OCI-LY3 (cell line): ENCODE measurements around the gene MROH7.

Experiments used
- H2AFZ ChIP-seq: fragments of 200-600, 300-600 bp; shearing (Covaris generic); 2 replicates; pipeline ENCODE4 v1.6.0; 2014; ENCODE audit warnings: antibody characterized with exemption, low read depth, low read length
- H3K27ac ChIP-seq: fragments of 200-600, 300-600 bp; sonication (generic); 2 replicates; pipeline ENCODE4 v1.5.1; 2014; ENCODE audit warnings: mild to moderate bottlenecking, low read length, moderate library complexity, mixed read lengths
- H3K27me3 ChIP-seq: fragments of 200-600, 300-600 bp; sonication (generic); 2 replicates; pipeline ENCODE4 v1.6.1; 2014; ENCODE audit warnings: low read depth, low read length, mixed read lengths
- H3K36me3 ChIP-seq: fragments of 200-600, 300-600 bp; sonication (generic); replicated peaks from 2 replicates; pipeline ENCODE3; 2014; ENCODE audit warnings: low read depth, low read length, mixed read lengths
- H3K4me1 ChIP-seq: fragments of 300-600, 200-600 bp; sonication (generic); 2 replicates; pipeline ENCODE4 v1.6.1; 2014; ENCODE audit warnings: low read length, mixed read lengths
- H3K4me2 ChIP-seq: fragments of 200-600, 300-600 bp; sonication (generic); 2 replicates; pipeline ENCODE4 v1.6.1; 2014; ENCODE audit warnings: low read length, mixed read lengths
- H3K4me3 ChIP-seq: fragments of 300-600, 200-600 bp; sonication (generic); 2 replicates; pipeline ENCODE4 v1.5.1; 2014; ENCODE audit warnings: antibody characterized with exemption, mild to moderate bottlenecking, low read length, moderate library complexity
- H3K79me2 ChIP-seq: fragments of 300-600, 200-600 bp; shearing (Covaris generic); 2 replicates; pipeline ENCODE4 v1.6.1; 2014; ENCODE audit warnings: mild to moderate bottlenecking, low read length, mixed read lengths
- H3K9ac ChIP-seq: fragments of 300-600, 200-600 bp; shearing (Covaris generic); 2 replicates; pipeline ENCODE4 v1.6.0; 2014; ENCODE audit warnings: mild to moderate bottlenecking, low read length, moderate library complexity
- H3K9me3 ChIP-seq: fragments of 200-600, 300-600 bp; shearing (Covaris generic); 2 replicates; pipeline ENCODE4 v1.6.1; 2014; ENCODE audit warnings: low read length, mixed read lengths; ENCODE audit not compliant: insufficient read depth
- H4K20me1 ChIP-seq: fragments of 200-600, 300-600 bp; sonication (generic); 2 replicates; pipeline ENCODE4 v1.6.1; 2016; ENCODE audit warnings: low read length, mixed read lengths; ENCODE audit not compliant: insufficient read depth
- EZH2phosphoT487 ChIP-seq: fragments of 200-600 bp; shearing (Covaris generic); IDR thresholded peaks from 2 replicates; pipeline ENCODE4 v1.6.1; 2018; ENCODE audit warnings: antibody characterized with exemption, mixed run types, low read depth
- TF ChIP-seq, protein P1 (sequence below): fragments of 200-600, 300-600 bp; sonication (generic); IDR thresholded peaks from 2 replicates; pipeline ENCODE4 v1.5.1; 2014; ENCODE audit warnings: antibody characterized with exemption, low read length, low read depth

The MROH7 gene

DNA sequence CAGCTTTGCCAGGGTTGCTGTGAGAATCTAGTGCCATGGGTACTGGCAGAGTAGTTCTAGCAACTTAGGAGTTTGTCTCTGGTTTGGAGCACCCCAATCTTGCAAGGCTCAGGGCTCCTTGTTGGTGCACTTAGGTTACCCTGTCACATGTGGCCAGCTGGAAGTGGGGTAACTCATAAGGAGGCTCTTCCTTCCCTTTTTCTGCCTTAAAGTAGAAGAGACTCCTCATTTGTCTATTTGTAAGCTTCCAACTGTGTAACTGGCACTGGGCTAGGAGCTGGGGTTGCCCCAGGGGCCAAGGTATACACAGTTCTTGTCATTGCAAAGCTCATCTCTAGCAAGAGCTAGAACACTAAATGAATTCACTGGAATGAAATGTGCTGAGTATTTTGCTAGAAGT lies 10.6 kb downstream of the MROH7 start:
- H3K9ac ChIP-seq = no peak overlapping the region
- no peaks in the 10 kb centered on the region for H3K36me3 ChIP-seq

DNA sequence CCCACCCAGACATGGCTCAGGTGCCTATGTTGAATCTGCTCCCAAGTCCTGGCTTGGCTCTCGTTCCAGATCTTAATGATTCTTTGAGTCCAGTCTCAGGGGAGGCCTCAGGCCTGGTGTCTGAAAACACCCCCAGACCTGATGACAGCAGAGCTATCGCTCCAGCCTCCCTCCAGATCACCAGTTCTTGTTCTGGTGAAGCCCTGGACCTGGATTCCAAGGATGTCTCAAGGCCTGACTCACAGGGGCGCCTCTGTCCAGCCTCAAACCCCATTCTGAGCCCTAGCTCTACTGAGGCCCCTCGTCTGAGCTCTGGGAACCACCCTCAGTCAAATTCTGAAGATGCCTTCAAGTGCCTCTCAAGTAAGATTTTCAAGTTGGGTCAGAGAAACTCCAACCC lies 11.4 kb downstream of the MROH7 start:
- no peak for TF ChIP-seq EZH2phosphoT487
- TF ChIP-seq, protein P1, sequence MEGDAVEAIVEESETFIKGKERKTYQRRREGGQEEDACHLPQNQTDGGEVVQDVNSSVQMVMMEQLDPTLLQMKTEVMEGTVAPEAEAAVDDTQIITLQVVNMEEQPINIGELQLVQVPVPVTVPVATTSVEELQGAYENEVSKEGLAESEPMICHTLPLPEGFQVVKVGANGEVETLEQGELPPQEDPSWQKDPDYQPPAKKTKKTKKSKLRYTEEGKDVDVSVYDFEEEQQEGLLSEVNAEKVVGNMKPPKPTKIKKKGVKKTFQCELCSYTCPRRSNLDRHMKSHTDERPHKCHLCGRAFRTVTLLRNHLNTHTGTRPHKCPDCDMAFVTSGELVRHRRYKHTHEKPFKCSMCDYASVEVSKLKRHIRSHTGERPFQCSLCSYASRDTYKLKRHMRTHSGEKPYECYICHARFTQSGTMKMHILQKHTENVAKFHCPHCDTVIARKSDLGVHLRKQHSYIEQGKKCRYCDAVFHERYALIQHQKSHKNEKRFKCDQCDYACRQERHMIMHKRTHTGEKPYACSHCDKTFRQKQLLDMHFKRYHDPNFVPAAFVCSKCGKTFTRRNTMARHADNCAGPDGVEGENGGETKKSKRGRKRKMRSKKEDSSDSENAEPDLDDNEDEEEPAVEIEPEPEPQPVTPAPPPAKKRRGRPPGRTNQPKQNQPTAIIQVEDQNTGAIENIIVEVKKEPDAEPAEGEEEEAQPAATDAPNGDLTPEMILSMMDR = no peak
- Histone ChIP-seq H3K9me3 (no peaks in the 10 kb centered on the region), H3K9ac (no peak overlapping the region), H2AFZ (no peak overlapping the region), H4K20me1 (no peaks in the 10 kb centered on the region), H3K4me2 (no peak overlapping the region), H3K4me1 (no peaks in the 10 kb centered on the region), H3K79me2 (no peaks in the 10 kb centered on the region), H3K36me3 (no peaks in the 10 kb centered on the region), H3K27ac (no peak overlapping the region), H3K4me3 (no peak overlapping the region), H3K27me3 (0 out of 2 replicates have a peak, but pooled peaks cover 14% of the 10 kb centered on the region)

More for the DNA sequence above, 10.6 kb downstream of the MROH7 start:
- TF ChIP-seq, protein P1 = no peak
- no peak for TF ChIP-seq EZH2phosphoT487
- Histone ChIP-seq H2AFZ (no peak overlapping the region), H3K27ac (no peak overlapping the region), H3K9me3 (no peaks in the 10 kb centered on the region), H3K79me2 (no peaks in the 10 kb centered on the region), H3K27me3 (0 out of 2 replicates have a peak, but pooled peaks cover 14% of the 10 kb centered on the region), H3K4me1 (no peaks in the 10 kb centered on the region), H4K20me1 (no peaks in the 10 kb centered on the region), H3K4me2 (no peak overlapping the region), H3K4me3 (no peak overlapping the region)

DNA sequence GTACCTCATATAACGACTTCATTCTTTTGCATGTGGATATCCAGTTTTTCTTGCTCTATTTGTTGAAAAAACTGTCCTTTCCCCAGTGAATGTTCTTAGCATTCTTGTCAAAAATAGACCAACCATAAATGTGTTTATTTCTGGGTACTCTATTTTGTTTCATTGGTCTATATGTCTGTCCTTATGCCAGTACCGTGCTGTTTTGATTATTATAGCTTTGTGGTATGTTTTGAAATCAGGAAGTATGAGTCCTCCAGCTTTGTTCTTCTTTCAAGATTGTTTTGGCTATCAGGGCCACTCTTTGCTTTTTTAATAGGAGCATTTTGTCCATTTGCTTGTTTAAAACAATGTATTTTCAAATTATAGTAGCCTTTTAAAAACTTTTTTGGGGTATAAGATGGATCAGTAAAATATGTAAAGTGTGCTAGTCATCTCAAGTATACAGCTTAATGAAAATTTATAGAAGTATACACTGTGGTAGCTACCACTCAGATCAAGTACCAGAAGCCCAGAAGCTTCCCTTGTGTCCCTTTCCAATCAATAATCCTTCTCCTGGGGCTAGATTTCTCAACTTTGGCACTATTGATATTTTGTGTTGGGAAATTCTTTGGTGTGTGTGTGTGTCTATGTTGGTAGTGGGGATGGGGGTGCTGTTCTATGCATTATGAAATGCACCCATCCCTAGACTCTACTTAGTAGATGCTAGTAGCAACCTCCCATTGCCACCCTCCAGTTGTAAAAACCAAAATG lies 16.8 kb downstream of the MROH7 start:
- Histone ChIP-seq H4K20me1 (no peaks in the 10 kb centered on the region), H3K9ac (no peak overlapping the region), H3K4me1 (no peaks in the 10 kb centered on the region), H3K27ac (no peak overlapping the region), H3K27me3 (no peaks in the 10 kb centered on the region), H2AFZ (no peak overlapping the region), H3K4me3 (no peak overlapping the region), H3K79me2 (no peaks in the 10 kb centered on the region), H3K9me3 (no peaks in the 10 kb centered on the region), H3K36me3 (no peaks in the 10 kb centered on the region), H3K4me2 (no peak overlapping the region)
- no peak for TF ChIP-seq EZH2phosphoT487
- TF ChIP-seq, protein P1 = no peak

DNA sequence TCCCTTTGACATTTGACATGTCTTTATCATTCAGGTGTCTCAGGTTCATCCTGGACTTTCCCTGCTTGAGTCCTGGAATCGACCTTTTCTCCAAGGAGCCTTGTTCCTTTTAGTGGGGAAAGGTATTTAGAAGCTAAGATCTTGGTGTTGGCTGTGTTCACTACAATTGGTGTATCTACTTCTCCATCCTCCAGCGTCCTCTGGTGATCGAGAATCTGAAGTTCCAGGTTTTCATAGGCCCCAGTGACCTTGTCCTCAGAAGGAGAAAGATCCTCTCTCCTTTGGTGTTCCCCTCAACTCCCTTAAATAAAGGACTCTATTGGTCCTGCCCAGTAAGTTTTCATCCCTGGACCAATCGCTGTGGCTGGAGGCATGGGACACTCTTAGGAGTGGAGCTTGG lies 22.1 kb downstream of the MROH7 start:
- no peaks in the 10 kb centered on the region for H3K79me2 ChIP-seq
- no peak for TF ChIP-seq EZH2phosphoT487
- TF ChIP-seq, protein P1 = no peak

More for the DNA sequence above, 22.1 kb downstream of the MROH7 start:
- Histone ChIP-seq H3K4me1 (no peaks in the 10 kb centered on the region), H3K9me3 (no peaks in the 10 kb centered on the region), H3K27ac (no peak overlapping the region), H3K27me3 (no peaks in the 10 kb centered on the region), H3K9ac (no peak overlapping the region), H3K4me3 (no peak overlapping the region), H4K20me1 (no peaks in the 10 kb centered on the region), H2AFZ (no peak overlapping the region), H3K36me3 (no peaks in the 10 kb centered on the region), H3K4me2 (no peak overlapping the region)
